IPS DF 6.9 (cell line): Measurements from ENCODE around the gene SLC37A1.
"Not testable (repeated sequence)": the region's sequence is repeated elsewhere in the genome, so short reads cannot be mapped to it uniquely, and the experiment has no call there.

Experiments used
- DNase-seq: peaks from one replicate; pipeline ENCODE4 v3.0.0-alpha.2; 2013; ENCODE audit warnings: low read depth, low spot score
- H3K27ac ChIP-seq: one replicate; pipeline ENCODE4 v1.5.1; 2013; ENCODE audit warnings: low read length, control low read depth
- H3K27me3 ChIP-seq: 2 replicates; pipeline ENCODE4 v1.6.1; 2013; ENCODE audit warnings: mild to moderate bottlenecking, low read length; ENCODE audit not compliant: control insufficient read depth, insufficient read depth
- H3K36me3 ChIP-seq: 2 replicates; pipeline ENCODE4 v1.6.1; 2013; ENCODE audit warnings: low read length; ENCODE audit not compliant: control insufficient read depth, insufficient read depth
- H3K4me1 ChIP-seq: 2 replicates; pipeline ENCODE4 v1.6.1; 2013; ENCODE audit warnings: low read length; ENCODE audit not compliant: control insufficient read depth, insufficient read depth
- H3K4me3 ChIP-seq: 2 replicates; pipeline ENCODE4 v1.5.1; 2013; ENCODE audit warnings: mild to moderate bottlenecking, low read length
- H3K9me3 ChIP-seq: 2 replicates; pipeline ENCODE4 v1.6.1; 2013; ENCODE audit warnings: low read length, inconsistent platforms; ENCODE audit not compliant: control insufficient read depth, insufficient read depth
- WGBS: extraction: QIAGEN DNeasy Blood & Tissue Kit; methylation state at CpG from one replicate; pipeline ENCODE4 v1.1.7; 2013; ENCODE audit warnings: mixed read lengths, missing lambda C conversion rate; ENCODE audit not compliant: insufficient read length, insufficient coverage; 5-methylcytosine and 5-hydroxymethylcytosine counted together

SLC37A1 gene

DNA sequence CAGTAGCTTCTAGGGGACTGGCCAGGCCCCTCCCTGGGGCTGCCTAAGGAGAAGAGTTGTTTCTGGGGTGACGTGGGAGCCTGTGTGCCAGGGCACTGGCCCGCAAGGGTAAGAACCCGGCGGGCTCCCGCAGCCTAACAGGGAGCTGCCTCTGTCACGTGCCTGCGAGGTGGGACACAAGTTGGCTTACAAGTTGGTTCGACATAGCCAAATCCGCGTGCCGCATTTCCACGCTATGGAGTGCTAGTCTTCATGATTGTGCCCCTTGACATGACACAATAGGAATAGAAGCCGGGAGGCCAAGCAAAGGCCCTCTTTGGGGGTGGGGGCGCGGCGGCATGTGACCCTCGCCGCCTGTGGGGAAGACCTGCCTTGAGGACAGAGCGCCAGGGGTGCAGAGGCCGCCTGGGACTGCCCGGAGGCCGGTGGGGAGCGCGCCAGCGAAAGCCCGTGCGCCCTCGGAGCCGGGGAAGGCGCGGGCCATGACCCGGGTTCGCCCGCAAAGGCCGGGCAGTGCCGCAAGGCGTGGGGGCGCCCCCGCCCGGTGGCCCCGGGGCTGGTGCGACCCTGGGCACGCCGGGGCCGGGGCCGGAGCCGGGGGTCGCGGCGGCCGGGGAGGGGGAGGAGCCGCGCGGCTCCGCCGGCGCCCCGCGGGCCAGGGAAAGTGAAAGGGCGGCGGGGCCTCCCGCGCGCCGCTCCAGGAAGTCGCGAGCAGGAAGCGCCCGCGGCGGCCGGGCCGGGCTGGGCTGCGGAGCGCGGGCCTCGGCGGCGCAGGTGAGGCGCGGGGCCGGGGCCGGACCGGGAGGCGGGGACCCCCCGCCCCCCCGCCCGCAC lies at the start of gene SLC37A1:
Gene SLC37A1, plus strand, starts transcription at position 702 of the 834 bp plus-strand sequence. CDS start 4,603 bp downstream, outside the sequence.
- WGBS = no CpG with 5 or more reads among the region's 88 CpGs
- H3K4me3 ChIP-seq = peak within 1 kb of the TSS; percentile 50
- no peak for DNase-seq
- H3K9me3 ChIP-seq = no peaks in the 10 kb centered on the region
- no peaks in the 10 kb centered on the region for H3K27me3 ChIP-seq
- H3K4me1 ChIP-seq = no peaks in the 10 kb centered on the region
- no peaks in the 10 kb centered on the region for H3K36me3 ChIP-seq
- H3K27ac ChIP-seq = no peak within 1 kb of the TSS

DNA sequence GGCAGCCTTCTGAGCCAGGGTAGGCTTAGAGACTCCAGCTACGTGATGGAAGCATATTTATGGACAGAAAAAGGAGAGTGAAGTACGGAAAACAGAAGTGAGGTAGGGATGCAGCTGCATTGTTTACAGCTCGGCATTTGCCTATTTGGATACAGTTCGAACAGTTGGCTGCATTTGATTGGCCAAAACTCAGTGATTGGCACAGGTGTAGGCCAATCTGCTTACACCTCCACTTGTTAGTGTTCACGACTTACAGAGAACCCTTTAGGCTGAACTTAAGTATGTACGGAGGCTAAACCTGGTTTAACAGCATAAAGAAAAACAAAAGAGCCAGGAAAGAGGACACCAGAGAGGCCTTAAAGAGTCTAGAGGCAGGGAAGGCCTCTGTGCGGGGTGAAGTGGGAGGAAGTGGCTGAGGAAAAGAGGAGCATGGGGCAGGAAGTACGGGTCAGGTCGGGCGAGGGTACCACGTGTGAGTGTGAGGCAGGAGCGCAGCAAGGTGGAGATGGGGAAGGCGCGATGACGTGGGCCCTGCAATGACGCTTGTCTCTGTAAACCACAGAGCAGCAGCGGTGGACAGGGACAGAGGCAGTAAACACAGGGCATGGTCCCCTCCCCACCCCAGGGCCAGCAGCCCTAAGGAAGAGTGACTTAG lies 49.7 kb upstream of the SLC37A1 start:
- DNase-seq = peak; percentile 87
- Histone ChIP-seq H3K9me3 (no peaks in the 10 kb centered on the region), H3K4me3 (no peak overlapping the region), H3K27me3 (no peaks in the 10 kb centered on the region), H3K27ac (no peak overlapping the region), H3K4me1 (peaks cover 6% of the 10 kb centered on the region), H3K36me3 (no peaks in the 10 kb centered on the region)
- no CpG with 5 or more reads among the region's 17 CpGs for WGBS

DNA sequence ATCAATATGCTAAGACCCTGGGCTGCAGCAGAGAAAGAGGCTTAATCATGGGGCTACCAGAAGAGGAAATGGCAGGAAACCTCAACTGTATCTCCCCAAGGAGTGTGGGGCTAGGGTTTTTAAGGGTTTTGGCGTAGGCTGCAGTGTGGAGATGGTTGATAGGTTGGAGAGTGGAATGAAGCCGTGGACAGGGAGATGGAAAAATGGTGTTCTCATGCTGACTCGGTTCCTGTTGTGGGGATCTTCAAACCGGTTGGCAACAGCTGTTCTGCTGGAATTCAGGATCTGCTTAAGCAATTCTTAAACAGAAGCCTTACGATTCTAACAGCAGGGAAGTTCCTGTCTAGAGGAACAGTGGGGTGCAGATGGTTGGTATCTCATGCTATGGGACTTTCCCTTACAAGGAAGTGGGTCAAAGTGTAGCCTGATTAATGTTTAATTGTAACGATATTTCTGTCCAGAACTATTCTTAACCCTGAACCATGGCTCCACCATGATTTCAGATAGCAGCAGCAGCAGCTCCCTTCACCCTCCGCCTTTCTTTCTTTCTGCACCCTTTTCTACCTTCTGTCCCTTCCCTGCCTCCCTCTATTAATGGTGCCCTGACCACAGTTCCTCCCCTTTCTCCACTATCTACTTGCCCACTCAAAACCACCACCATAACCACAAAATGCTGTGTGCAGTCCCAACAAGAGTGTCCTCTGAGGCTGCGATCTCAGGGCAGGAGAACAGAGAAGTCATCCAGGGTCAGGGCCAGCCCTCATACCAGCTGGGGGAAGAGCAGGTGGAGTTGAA lies 48.4 kb upstream of the SLC37A1 start:
- WGBS = 100% methylated on average over 2 of the region's 8 CpGs
- DNase-seq = no peak
- H3K27ac ChIP-seq = no peak overlapping the region
- no peaks in the 10 kb centered on the region for H3K9me3 ChIP-seq
- H3K27me3 ChIP-seq = no peaks in the 10 kb centered on the region
- H3K36me3 ChIP-seq = no peaks in the 10 kb centered on the region
- peaks cover 6% of the 10 kb centered on the region for H3K4me1 ChIP-seq
- no peak overlapping the region for H3K4me3 ChIP-seq

DNA sequence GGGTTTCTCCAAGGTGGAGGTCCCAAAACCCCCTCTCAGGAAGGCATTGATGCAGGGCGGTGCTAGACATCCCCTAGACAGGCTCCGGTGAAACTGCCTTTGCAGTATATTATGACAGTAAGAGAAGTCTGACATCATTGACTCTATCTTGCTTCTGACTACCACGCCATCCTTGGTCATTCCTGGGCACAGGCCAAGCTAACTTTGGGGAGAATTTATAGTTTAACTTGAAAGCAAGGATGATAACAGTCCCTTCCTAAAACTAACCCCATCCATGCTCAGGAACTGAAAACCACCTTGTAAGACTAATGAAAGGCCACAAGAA lies 47.9 kb upstream of the SLC37A1 start:
- no peak for DNase-seq
- H3K27ac ChIP-seq = no peak overlapping the region
- no CpG with 5 or more reads among the region's 3 CpGs for WGBS
- peaks cover 6% of the 10 kb centered on the region for H3K4me1 ChIP-seq
- no peaks in the 10 kb centered on the region for H3K27me3 ChIP-seq
- H3K9me3 ChIP-seq = no peaks in the 10 kb centered on the region
- no peaks in the 10 kb centered on the region for H3K36me3 ChIP-seq
- H3K4me3 ChIP-seq = no peak overlapping the region

DNA sequence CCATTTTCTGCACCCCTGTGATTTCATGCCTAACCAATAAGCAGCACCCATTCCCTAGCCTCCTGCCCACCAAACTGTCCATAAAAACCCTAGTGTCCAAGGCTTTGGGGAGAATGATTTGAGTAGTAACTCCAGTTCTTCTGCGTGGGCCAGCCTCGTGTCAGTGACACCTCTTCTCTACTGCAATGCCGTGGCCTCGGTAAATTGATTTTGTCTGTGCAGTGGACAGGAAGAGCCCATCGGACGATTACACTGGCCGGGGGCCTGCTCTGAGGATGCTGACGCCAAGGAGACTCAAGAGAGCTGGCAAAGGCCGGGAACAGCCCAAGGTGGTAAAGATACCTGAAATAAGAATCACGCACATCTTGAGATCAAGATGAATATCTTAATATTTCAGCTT lies 47.0 kb upstream of the SLC37A1 start:
- no CpG with 5 or more reads among the region's 10 CpGs for WGBS
- H3K4me1 ChIP-seq = peaks cover 5% of the 10 kb centered on the region
- H3K27me3 ChIP-seq = no peaks in the 10 kb centered on the region
- no peak overlapping the region for H3K4me3 ChIP-seq
- no peaks in the 10 kb centered on the region for H3K36me3 ChIP-seq
- no peak overlapping the region for H3K27ac ChIP-seq
- no peak for DNase-seq
- no peaks in the 10 kb centered on the region for H3K9me3 ChIP-seq

DNA sequence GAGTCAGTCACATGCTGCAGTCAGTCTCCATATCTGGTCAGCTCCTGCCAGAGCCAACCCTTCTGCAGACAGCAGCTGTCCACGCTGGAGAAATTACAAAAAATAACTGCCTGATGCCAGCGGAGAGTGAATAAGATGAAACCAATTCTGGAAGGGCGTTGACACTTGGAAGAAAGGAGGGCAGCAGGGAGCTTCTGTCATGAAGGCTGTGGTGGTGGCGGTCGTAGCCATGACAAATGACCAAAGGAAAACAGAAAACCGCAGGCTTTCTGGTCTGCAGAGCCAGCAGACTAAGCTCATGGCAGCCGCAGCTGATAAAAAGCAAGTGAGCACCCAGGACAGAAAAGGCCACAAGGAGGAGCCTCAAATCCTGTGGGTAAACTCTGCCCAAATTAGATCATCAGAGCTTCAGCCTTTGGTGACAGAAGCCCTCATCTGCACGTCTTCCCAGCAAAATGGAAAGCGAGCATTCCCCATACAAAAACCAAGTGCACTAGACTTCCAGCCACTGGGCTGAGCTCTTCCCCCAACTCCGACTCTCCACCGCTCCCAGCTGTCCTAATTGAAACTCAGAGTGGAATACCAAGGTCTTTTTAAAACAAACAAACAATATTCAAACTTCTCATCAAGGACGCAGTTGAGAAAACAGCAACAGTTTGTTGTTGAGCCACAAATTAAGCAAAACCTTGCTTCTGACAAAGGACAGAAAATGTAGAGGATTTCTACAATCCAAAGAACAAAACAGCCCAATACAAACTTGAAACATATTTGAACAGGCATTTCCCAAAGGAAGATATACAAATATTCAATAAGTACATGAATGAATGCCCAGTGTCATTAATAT lies 46.3 kb upstream of the SLC37A1 start:
- no peaks in the 10 kb centered on the region for H3K9me3 ChIP-seq
- H3K27ac ChIP-seq = no peak overlapping the region
- H3K4me3 ChIP-seq = no peak overlapping the region
- no CpG with 5 or more reads among the region's 12 CpGs for WGBS
- no peaks in the 10 kb centered on the region for H3K27me3 ChIP-seq
- H3K36me3 ChIP-seq = no peaks in the 10 kb centered on the region
- DNase-seq = no peak
- peaks cover 1% of the 10 kb centered on the region; the same call in 1 of the 2 replicates for H3K4me1 ChIP-seq

DNA sequence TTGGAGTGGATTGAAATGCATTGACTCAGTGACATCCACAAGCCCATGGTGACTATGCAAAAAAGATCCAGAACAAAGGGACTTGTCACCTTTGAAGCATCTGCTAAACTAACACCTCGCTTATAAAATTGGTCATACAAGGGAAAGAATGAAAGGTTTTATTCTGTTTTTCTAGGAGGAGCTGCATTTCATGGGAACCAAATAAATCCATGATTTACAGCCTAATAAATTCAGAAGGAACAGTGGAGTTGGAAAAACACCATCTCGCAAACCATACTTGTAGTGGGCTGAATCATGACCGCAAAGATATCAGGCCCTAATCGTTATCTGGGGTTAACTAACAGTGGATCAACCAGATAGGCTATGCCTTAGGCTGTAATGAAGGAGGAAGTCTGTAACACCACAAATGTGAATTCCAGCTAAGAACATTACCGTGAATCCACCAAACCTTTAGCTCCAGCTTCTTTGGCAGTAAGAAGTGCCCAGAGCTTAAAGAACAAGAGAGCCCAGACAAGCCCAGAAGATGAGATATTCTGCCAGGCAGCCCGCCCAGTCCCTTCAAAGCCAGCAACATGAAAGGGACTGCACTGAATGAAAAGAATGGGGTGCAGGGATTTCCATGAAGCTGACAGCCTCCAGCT lies 45.0 kb upstream of the SLC37A1 start:
- no CpG with 5 or more reads among the region's 6 CpGs for WGBS
- no peaks in the 10 kb centered on the region for H3K36me3 ChIP-seq
- DNase-seq = no peak
- H3K4me1 ChIP-seq = no peaks in the 10 kb centered on the region
- H3K9me3 ChIP-seq = no peaks in the 10 kb centered on the region
- H3K27me3 ChIP-seq = no peaks in the 10 kb centered on the region
- no peak overlapping the region for H3K4me3 ChIP-seq
- no peak overlapping the region for H3K27ac ChIP-seq

DNA sequence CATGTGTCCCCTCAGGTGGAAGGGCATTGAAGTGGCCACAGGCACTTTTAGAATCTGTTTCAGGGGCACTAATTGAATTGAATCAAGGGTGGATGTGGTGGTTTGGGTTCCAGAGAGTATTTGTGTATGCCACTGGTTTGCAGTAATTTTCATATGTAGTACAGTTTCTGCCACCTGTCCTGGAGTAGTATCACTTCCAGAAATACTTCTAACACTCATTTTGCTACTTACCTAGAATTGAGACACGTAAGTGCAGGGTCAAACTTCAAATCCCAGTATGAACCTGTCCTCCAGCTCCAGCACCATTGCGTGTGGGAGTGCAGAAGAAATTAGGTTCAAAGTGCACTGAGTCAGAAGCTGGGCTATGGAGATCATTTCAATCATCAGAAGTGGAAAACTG lies 44.4 kb upstream of the SLC37A1 start:
- no peaks in the 10 kb centered on the region for H3K4me1 ChIP-seq

DNA sequence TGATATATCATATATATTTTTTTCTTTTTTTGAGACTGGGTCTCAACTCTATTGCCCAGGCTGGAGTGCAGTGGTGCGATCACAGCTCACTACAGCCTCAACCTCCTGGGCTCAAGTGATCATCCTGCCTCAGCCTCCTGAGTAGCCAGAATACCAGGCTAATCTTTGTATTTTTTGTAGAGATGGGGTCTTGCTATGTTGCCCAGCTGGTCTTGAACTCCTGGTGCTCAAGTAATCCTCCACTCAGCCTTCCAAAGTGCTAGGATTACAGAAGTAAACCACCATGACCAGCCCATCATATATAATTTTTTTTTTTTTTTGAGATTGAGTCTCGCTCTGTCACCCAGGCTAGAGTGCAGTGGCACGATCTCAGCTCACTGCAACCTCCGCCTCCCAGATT lies 43.9 kb upstream of the SLC37A1 start:
- H3K4me1 ChIP-seq, H3K4me3 ChIP-seq, H3K27ac ChIP-seq, DNase-seq, H3K36me3 ChIP-seq, H3K27me3 ChIP-seq, H3K9me3 ChIP-seq: not testable (repeated sequence)
- WGBS = no CpG with 5 or more reads among the region's 4 CpGs

More for the DNA sequence above, 44.4 kb upstream of the SLC37A1 start:
- Histone ChIP-seq H3K4me3 (no peak overlapping the region), H3K27ac (no peak overlapping the region), H3K36me3 (no peaks in the 10 kb centered on the region), H3K27me3 (no peaks in the 10 kb centered on the region), H3K9me3 (no peaks in the 10 kb centered on the region)
- DNase-seq = no peak
- no CpG with 5 or more reads among the region's 2 CpGs for WGBS
